GM06990 (cell line): ENCODE measurements around the gene FCHSD2.
A peak's percentile ranks its signal among the peaks of the same experiment; 100 is the strongest.

Experiments
- DNase-seq: peaks from one replicate; pipeline ENCODE4 v3.0.0-alpha.2; 2011; ENCODE audit not compliant: insufficient read length; ENCODE audit errors: extremely low read depth
- H3K27me3 ChIP-seq: replicated peaks from 2 replicates; pipeline ENCODE4 v1.6.0; 2011; ENCODE audit warnings: low read length; ENCODE audit not compliant: control insufficient read depth, insufficient read depth
- H3K36me3 ChIP-seq: 2 replicates; pipeline ENCODE4 v1.5.1; 2011; ENCODE audit warnings: low read length; ENCODE audit not compliant: control insufficient read depth, insufficient read depth
- H3K4me3 ChIP-seq: replicated peaks from 2 replicates; pipeline ENCODE4 v1.5.1; 2011; ENCODE audit warnings: low read depth, mild to moderate bottlenecking, control low read depth, low read length
- CTCF ChIP-seq: IDR thresholded peaks from 2 replicates; pipeline ENCODE4 v1.5.1; 2011; ENCODE audit warnings: low read length, control low read depth, mild to moderate bottlenecking, inconsistent platforms; ENCODE audit not compliant: insufficient read depth, poor library complexity, severe bottlenecking

FCHSD2 gene

GRCh38 chr11:73147771-73148681 is 5.9 kb upstream of the FCHSD2 start:
- peak; percentile 58 for DNase-seq
- TF ChIP-seq CTCF, result no peak
- Histone ChIP-seq H3K4me3 (no peak overlapping the region), H3K36me3 (no peaks in the 10 kb centered on the region), H3K27me3 (no peaks in the 10 kb centered on the region)

- Histone ChIP-seq H3K27me3 (no peaks in the 10 kb centered on the region), H3K4me3 (no peak overlapping the region), H3K36me3 (no peaks in the 10 kb centered on the region)
- DNase-seq, result no peak
- no peak for TF ChIP-seq CTCF
Observed at GRCh38 chr11:73145986-73146575, 4.0 kb upstream of the FCHSD2 start.

- H3K36me3 ChIP-seq, result no peaks in the 10 kb centered on the region
- H3K4me3 ChIP-seq, result peak overlapping the region; percentile 50
- peak; percentile 46 for DNase-seq
- no peaks in the 10 kb centered on the region for H3K27me3 ChIP-seq
- TF ChIP-seq CTCF, result no peak
Observed at GRCh38 chr11:73143126-73143838, 1.2 kb upstream of the FCHSD2 start.

- DNase-seq, result peak; percentile 86
- peak overlapping the region; percentile 82 for H3K4me3 ChIP-seq
- peaks cover 3% of the 10 kb centered on the region for H3K36me3 ChIP-seq
- no peak for TF ChIP-seq CTCF
- H3K27me3 ChIP-seq, result no peaks in the 10 kb centered on the region
Observed at GRCh38 chr11:73141309-73142127, 600 bp downstream of the FCHSD2 start.

GRCh38 chr11:73141031-73141308 is 1.1 kb downstream of the FCHSD2 start:
- no peak for TF ChIP-seq CTCF
- H3K4me3 ChIP-seq, result peak overlapping the region; percentile 82
- peak; percentile 60 for DNase-seq
- peaks cover 3% of the 10 kb centered on the region for H3K36me3 ChIP-seq
- no peaks in the 10 kb centered on the region for H3K27me3 ChIP-seq
